ENCODE measurements around the gene CCSER1.

DNA sequence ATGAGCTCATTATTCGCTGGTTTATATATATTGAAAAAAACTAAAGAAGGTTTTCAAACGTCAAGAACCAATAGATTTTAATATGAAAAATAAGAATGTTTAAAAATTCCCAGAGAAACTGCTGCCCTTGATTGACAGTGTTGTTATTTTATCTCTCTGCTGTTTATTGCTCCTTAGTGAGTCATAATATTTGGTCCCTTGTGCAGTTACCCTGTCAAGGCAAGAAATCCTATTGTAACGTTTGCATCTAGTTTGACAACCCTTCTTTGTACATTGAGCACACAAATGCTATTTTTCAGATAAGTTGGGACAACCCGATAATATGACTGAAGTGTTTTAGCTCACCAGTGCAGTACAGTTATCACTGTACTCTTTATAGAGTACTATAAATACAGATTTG lies 349.4 kb downstream of the CCSER1 start:
- TF ChIP-seq, protein P1, sequence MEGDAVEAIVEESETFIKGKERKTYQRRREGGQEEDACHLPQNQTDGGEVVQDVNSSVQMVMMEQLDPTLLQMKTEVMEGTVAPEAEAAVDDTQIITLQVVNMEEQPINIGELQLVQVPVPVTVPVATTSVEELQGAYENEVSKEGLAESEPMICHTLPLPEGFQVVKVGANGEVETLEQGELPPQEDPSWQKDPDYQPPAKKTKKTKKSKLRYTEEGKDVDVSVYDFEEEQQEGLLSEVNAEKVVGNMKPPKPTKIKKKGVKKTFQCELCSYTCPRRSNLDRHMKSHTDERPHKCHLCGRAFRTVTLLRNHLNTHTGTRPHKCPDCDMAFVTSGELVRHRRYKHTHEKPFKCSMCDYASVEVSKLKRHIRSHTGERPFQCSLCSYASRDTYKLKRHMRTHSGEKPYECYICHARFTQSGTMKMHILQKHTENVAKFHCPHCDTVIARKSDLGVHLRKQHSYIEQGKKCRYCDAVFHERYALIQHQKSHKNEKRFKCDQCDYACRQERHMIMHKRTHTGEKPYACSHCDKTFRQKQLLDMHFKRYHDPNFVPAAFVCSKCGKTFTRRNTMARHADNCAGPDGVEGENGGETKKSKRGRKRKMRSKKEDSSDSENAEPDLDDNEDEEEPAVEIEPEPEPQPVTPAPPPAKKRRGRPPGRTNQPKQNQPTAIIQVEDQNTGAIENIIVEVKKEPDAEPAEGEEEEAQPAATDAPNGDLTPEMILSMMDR (IDR thresholded peaks at IDR 0.05; ENCODE audit: low read depth, low read length, poor library complexity, severe bottlenecking): no peak
- no peak for TF ChIP-seq EZH2phosphoT487 (IDR thresholded peaks at IDR 0.05; ENCODE audit: borderline replicate concordance, low read length)
